HG02870 (cell line): ENCODE data around the gene GRIP1.
A peak's percentile ranks its signal among the peaks of the same experiment; 100 is the strongest.

Experiments
- ATAC-seq: cut with Tn5 transposase; IDR thresholded peaks from one replicate; pipeline ENCODE4 v1.9.1; 2021; ENCODE audit warnings: mild to moderate bottlenecking, moderate library complexity; ENCODE audit not compliant: unreplicated experiment

The GRIP1 gene

GRCh38 chr12:66403746-66404145, 275.1 kb downstream of the GRIP1 start:
- peak; percentile 76 for ATAC-seq

- no peak for ATAC-seq
Observed at GRCh38 chr12:66399911-66400306, 279.0 kb downstream of the GRIP1 start.

GRCh38 chr12:66398931-66399910, 279.7 kb downstream of the GRIP1 start:
- no peak for ATAC-seq

GRCh38 chr12:66397574-66398290, 281.1 kb downstream of the GRIP1 start:
- ATAC-seq: no peak

GRCh38 chr12:66393890-66394289, 285.0 kb downstream of the GRIP1 start:
- no peak for ATAC-seq

- no peak for ATAC-seq
Observed at GRCh38 chr12:66392266-66392915, 286.5 kb downstream of the GRIP1 start.

- no peak for ATAC-seq
Observed at GRCh38 chr12:66388517-66388916, 290.4 kb downstream of the GRIP1 start.

GRCh38 chr12:66387117-66387516, 291.8 kb downstream of the GRIP1 start:
- no peak for ATAC-seq

- ATAC-seq: no peak
Observed at GRCh38 chr12:66380769-66381535, 297.9 kb downstream of the GRIP1 start.

GRCh38 chr12:66379616-66380015, 299.3 kb downstream of the GRIP1 start:
- ATAC-seq: no peak

GRCh38 chr12:66375560-66375959, 303.3 kb downstream of the GRIP1 start:
- no peak for ATAC-seq

GRCh38 chr12:66371982-66372381, 306.9 kb downstream of the GRIP1 start:
- no peak for ATAC-seq

GRCh38 chr12:66367015-66367667, 311.7 kb downstream of the GRIP1 start:
- ATAC-seq: no peak

GRCh38 chr12:66365718-66366490, 313.0 kb downstream of the GRIP1 start:
- no peak for ATAC-seq

GRCh38 chr12:66361703-66362102, 317.2 kb downstream of the GRIP1 start:
- ATAC-seq: no peak

- ATAC-seq: no peak
Observed at GRCh38 chr12:66359300-66359699, 319.6 kb downstream of the GRIP1 start.

GRCh38 chr12:66354291-66354690, 324.6 kb downstream of the GRIP1 start:
- no peak for ATAC-seq

GRCh38 chr12:66352899-66353298, 326.0 kb downstream of the GRIP1 start:
- ATAC-seq: no peak

- ATAC-seq: no peak
Observed at GRCh38 chr12:66352197-66352596, 326.7 kb downstream of the GRIP1 start.
